ENCODE data around the gene AHI1. TPM values are rescaled to one million over a fixed set of nuclear protein-coding genes. Genes with fewer than 3 reads are reported as not detected.

The AHI1 gene
- total and polyA plus RNA-seq, 9 donors = 7.1 to 56.2 (median 26.7) TPM

DNA sequence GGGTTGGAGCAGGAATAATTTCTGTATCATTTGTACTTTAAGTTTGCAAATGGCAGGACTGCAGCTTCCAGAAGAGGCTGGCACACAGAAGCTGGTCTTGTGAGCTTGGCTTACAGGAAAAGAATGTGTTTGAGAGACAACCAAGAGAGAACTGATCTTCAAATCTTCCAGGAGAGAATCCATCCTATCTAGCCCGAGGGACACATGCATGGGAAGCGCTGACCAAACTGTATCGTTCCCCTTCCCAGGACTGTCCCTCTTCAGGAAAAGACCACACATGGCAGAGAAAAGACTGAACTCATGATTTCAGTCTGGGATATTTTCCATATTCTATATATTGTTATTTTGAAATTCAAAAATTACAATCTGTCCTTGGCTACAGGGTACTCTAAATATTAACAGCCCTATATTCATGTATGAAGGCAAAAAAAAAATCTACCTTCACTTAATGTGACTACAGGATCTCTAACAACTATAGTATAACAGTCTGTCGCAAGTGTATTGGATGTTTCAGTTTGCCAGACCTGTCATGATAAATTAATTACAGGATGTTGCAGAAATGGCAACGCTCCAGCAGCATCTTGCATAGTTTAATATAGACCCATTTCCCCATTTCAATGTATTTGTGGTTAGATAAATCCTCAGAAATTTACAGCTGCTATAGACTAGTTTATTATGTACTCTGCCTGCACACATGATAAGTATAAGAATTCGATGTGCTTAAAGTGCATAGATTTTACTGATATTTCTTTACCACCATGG, 217.0 kb downstream of the AHI1 start:
- WGBS, 3 donors = 44 to 48% (median 45%) methylated on average over 6 of the region's 6 CpGs
- no peaks in the 10 kb centered on the region for H3K36me3 ChIP-seq
- H3K27ac ChIP-seq = no peak overlapping the region
- H3K9me3 ChIP-seq = no peaks in the 10 kb centered on the region
- no peaks in the 10 kb centered on the region for H3K27me3 ChIP-seq
- DNase-seq = no peak
- H3K4me1 ChIP-seq (ENCODE audit: insufficient read depth) = no peaks in the 10 kb centered on the region
- no peak overlapping the region for H3K4me3 ChIP-seq
- intact Hi-C loops (cut with DNase I) = no loop called here
- TF ChIP-seq EP300 (IDR thresholded peaks at IDR 0.05) (no peak), POLR2A (IDR thresholded peaks at IDR 0.05) (no peak)
- TF ChIP-seq, protein P1, sequence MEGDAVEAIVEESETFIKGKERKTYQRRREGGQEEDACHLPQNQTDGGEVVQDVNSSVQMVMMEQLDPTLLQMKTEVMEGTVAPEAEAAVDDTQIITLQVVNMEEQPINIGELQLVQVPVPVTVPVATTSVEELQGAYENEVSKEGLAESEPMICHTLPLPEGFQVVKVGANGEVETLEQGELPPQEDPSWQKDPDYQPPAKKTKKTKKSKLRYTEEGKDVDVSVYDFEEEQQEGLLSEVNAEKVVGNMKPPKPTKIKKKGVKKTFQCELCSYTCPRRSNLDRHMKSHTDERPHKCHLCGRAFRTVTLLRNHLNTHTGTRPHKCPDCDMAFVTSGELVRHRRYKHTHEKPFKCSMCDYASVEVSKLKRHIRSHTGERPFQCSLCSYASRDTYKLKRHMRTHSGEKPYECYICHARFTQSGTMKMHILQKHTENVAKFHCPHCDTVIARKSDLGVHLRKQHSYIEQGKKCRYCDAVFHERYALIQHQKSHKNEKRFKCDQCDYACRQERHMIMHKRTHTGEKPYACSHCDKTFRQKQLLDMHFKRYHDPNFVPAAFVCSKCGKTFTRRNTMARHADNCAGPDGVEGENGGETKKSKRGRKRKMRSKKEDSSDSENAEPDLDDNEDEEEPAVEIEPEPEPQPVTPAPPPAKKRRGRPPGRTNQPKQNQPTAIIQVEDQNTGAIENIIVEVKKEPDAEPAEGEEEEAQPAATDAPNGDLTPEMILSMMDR (IDR thresholded peaks at IDR 0.05) = no peak

DNA sequence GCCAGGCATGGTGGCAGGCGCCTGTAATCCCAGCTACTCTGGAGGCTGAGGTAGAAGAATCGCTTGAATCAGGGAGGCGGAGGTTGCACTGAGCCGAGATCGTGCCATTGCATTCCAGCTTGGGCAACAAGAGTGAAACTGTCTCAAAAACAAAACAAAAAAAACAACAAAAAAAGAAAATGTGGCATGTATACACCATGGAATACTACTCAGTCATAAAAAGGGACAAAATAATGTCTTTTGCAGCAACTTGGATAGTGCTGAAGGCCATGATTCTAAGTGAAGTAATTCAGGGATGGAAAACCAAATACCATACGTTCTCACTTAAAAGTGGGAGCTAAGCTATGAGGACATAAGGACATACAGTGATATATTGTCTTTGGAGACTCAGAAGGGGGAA, 220.1 kb downstream of the AHI1 start:
- DNase-seq = no peak
- H3K27ac ChIP-seq = no peak overlapping the region
- TF ChIP-seq, protein P1 (IDR thresholded peaks at IDR 0.05) = no peak
- TF ChIP-seq POLR2A (IDR thresholded peaks at IDR 0.05) (no peak), EP300 (IDR thresholded peaks at IDR 0.05) (no peak)
- H3K9me3 ChIP-seq = no peaks in the 10 kb centered on the region
- H3K36me3 ChIP-seq = no peaks in the 10 kb centered on the region
- intact Hi-C loops (cut with DNase I) = no loop called here
- H3K27me3 ChIP-seq = no peaks in the 10 kb centered on the region
- H3K4me3 ChIP-seq = no peak overlapping the region
- WGBS, 3 donors = 89 to 92% (median 91%) methylated on average over 6 of the region's 6 CpGs
- H3K4me1 ChIP-seq (ENCODE audit: insufficient read depth) = no peaks in the 10 kb centered on the region

DNA sequence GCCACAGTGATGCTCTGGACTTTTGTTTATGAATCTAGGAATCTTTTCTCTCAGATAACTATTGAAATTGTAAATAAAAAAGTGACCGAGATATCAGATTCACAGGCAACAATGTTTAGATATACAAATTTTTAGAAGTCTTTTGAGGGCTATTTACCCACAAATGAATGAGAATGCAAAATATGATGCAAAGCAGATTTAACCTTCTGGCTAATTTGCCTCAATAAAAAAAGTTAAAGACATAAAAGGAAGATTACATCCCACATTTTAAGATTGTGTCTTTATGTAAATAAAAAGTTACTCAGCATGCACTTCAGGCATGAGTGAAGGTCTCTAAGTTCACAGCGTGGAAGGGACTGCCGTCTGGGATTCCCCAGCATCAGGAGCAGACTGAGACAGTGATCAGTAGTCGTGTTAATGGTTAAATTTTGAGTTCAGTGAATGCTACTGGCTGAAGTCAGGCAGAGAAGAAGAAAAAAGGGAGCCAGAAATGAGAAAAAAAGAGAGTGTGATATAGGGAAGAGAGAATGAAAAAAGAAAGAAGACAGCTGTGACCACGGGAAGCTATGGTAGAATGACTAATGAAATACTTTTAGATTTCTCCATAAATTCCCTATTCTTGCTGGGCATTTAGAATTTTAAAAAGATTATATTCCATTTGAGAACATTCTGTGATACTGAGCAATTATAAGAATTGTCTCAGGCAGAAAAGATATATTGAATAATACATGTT, 222.8 kb downstream of the AHI1 start:
- H3K9me3 ChIP-seq = no peaks in the 10 kb centered on the region
- intact Hi-C loops (cut with DNase I) = no loop called here
- no peak overlapping the region for H3K4me3 ChIP-seq
- no peaks in the 10 kb centered on the region for H3K27me3 ChIP-seq
- no peak overlapping the region for H3K27ac ChIP-seq
- H3K4me1 ChIP-seq (ENCODE audit: insufficient read depth) = no peaks in the 10 kb centered on the region
- H3K36me3 ChIP-seq = no peaks in the 10 kb centered on the region
- TF ChIP-seq, protein P1 (IDR thresholded peaks at IDR 0.05) = no peak
- no peak for TF ChIP-seq POLR2A (IDR thresholded peaks at IDR 0.05)
- TF ChIP-seq EP300 (IDR thresholded peaks at IDR 0.05) = no peak
- no peak for DNase-seq
- WGBS, 3 donors = 28 to 35% (median 29%) methylated on average over 5 of the region's 5 CpGs

DNA sequence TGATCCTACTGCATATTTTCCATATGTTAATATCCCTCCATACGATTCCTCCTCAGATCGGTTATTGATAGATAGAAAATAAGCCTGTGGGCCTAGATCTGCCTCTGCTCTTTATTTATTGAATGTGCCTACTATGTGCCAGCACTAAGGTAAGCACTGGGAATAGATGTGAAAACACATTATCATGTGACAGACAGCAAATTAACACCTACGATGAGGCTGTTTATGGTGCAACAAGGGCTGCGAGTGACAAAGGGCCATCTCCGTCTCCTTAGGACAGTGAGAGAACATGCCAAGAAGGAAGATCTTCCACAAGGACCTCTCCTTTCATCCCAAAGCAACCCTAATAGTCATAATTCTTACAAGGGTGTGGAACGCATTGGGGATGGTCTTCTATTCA, 225.9 kb downstream of the AHI1 start:
- Histone ChIP-seq H3K36me3 (no peaks in the 10 kb centered on the region), H3K4me3 (no peak overlapping the region), H3K27ac (no peak overlapping the region), H3K27me3 (no peaks in the 10 kb centered on the region), H3K9me3 (no peaks in the 10 kb centered on the region), H3K4me1 (ENCODE audit: insufficient read depth) (no peaks in the 10 kb centered on the region)
- intact Hi-C loops (cut with DNase I) = no loop called here
- WGBS, 3 donors = 84 to 89% (median 86%) methylated on average over 6 of the region's 6 CpGs
- TF ChIP-seq POLR2A (IDR thresholded peaks at IDR 0.05) = no peak
- TF ChIP-seq EP300 (IDR thresholded peaks at IDR 0.05) = no peak
- TF ChIP-seq, protein P1 (IDR thresholded peaks at IDR 0.05) = no peak
- no peak for DNase-seq

All from ovary (tissue), 9 donors.